ENCODE measurements around the gene PEDS1. TPM values are rescaled to one million over a fixed set of nuclear protein-coding genes. Genes with fewer than 3 reads are reported as not detected.

PEDS1 gene
- total and polyA plus RNA-seq, 2 experiments from 2014 or later, result 36.9 to 37.2 TPM

GRCh38 chr20:50198180-50198666 is 44.7 kb upstream of the PEDS1 start:
- Histone ChIP-seq H3K9me3 (ENCODE audit: low read depth) (no peaks in the 10 kb centered on the region), H3K4me1 (ENCODE audit: low read depth) (no peaks in the 10 kb centered on the region), H3K36me3 (no peaks in the 10 kb centered on the region), H3K27ac (no peak overlapping the region), H3K4me3 (no peak overlapping the region), H3K27me3 (no peaks in the 10 kb centered on the region)
- no peak for DNase-seq (ENCODE audit: low read depth in 1 of 2, low spot score in 1 of 2)
- TF ChIP-seq CTCF (IDR thresholded peaks at IDR 0.05; ENCODE audit: low read depth, low read length), result no peak

- no peak overlapping the region for H3K27ac ChIP-seq
- no peaks in the 10 kb centered on the region for H3K9me3 ChIP-seq (ENCODE audit: low read depth)
- H3K27me3 ChIP-seq, result no peaks in the 10 kb centered on the region
- no peak for TF ChIP-seq CTCF (IDR thresholded peaks at IDR 0.05; ENCODE audit: low read depth, low read length)
- DNase-seq (ENCODE audit: low read depth in 1 of 2, low spot score in 1 of 2), result no peak
- no peaks in the 10 kb centered on the region for H3K36me3 ChIP-seq
- H3K4me3 ChIP-seq, result no peak overlapping the region
- H3K4me1 ChIP-seq (ENCODE audit: low read depth), result peaks cover 4% of the 10 kb centered on the region
These were observed 44.1 kb upstream of the PEDS1 start for GRCh38 chr20:50197463-50198179.

- no peak overlapping the region for H3K4me3 ChIP-seq
- peaks cover 8% of the 10 kb centered on the region for H3K4me1 ChIP-seq (ENCODE audit: low read depth)
These were observed 43.4 kb upstream of the PEDS1 start for GRCh38 chr20:50196896-50197295.

GRCh38 chr20:50196248-50196647 is 42.7 kb upstream of the PEDS1 start:
- Histone ChIP-seq H3K36me3 (no peaks in the 10 kb centered on the region), H3K27me3 (no peaks in the 10 kb centered on the region), H3K4me1 (ENCODE audit: low read depth) (peaks cover 8% of the 10 kb centered on the region), H3K9me3 (ENCODE audit: low read depth) (no peaks in the 10 kb centered on the region), H3K4me3 (no peak overlapping the region), H3K27ac (no peak overlapping the region)
- no peak for DNase-seq (ENCODE audit: low read depth in 1 of 2, low spot score in 1 of 2)
- no peak for TF ChIP-seq CTCF (IDR thresholded peaks at IDR 0.05; ENCODE audit: low read depth, low read length)

More at GRCh38 chr20:50196896-50197295, 43.4 kb upstream of the PEDS1 start:
- H3K36me3 ChIP-seq, result no peaks in the 10 kb centered on the region
- no peaks in the 10 kb centered on the region for H3K9me3 ChIP-seq (ENCODE audit: low read depth)
- no peaks in the 10 kb centered on the region for H3K27me3 ChIP-seq
- no peak for TF ChIP-seq CTCF (IDR thresholded peaks at IDR 0.05; ENCODE audit: low read depth, low read length)
- no peak overlapping the region for H3K27ac ChIP-seq
- no peak for DNase-seq (ENCODE audit: low read depth in 1 of 2, low spot score in 1 of 2)

- H3K4me1 ChIP-seq (ENCODE audit: low read depth), result peaks cover 8% of the 10 kb centered on the region
- no peak for TF ChIP-seq CTCF (IDR thresholded peaks at IDR 0.05; ENCODE audit: low read depth, low read length)
- no peak for DNase-seq (ENCODE audit: low read depth in 1 of 2, low spot score in 1 of 2)
- H3K9me3 ChIP-seq (ENCODE audit: low read depth), result no peaks in the 10 kb centered on the region
- no peaks in the 10 kb centered on the region for H3K36me3 ChIP-seq
- H3K27ac ChIP-seq, result no peak overlapping the region
- no peak overlapping the region for H3K4me3 ChIP-seq
- H3K27me3 ChIP-seq, result no peaks in the 10 kb centered on the region
These were observed 42.1 kb upstream of the PEDS1 start for GRCh38 chr20:50195524-50196120.
